ENCODE data around the gene TMEM183A. TPM values are rescaled to one million over a fixed set of nuclear protein-coding genes. Genes with fewer than 3 reads are reported as not detected.

The TMEM183A gene
- polyA plus RNA-seq, 2 donors, result 24.2 to 38.6 TPM

- Histone ChIP-seq H3K4me1 (ENCODE audit: control insufficient read depth in 2 of 2, insufficient read depth in 2 of 2, low read length in 1 of 2) (no peaks in the 10 kb centered on the region), H3K4me3 (ENCODE audit: low read depth in 1 of 2, low read length in 2 of 2) (no peak overlapping the region), H3K9me3 (ENCODE audit: control insufficient read depth in 2 of 2, insufficient read depth in 1 of 2, low read depth in 1 of 2, low read length in 1 of 2) (no peaks in the 10 kb centered on the region), H3K27ac (ENCODE audit: low read depth in 2 of 2, low read length in 1 of 2) (no peak overlapping the region), H3K27me3 (ENCODE audit: control insufficient read depth in 1 of 2, insufficient read depth in 2 of 2, low read length in 2 of 2) (no peaks in the 10 kb centered on the region), H3K36me3 (ENCODE audit: control insufficient read depth in 2 of 2, insufficient read depth in 2 of 2, low read length in 1 of 2) (no peaks in the 10 kb centered on the region)
- 69 to 75% methylated on average over 8 of the region's 8 CpGs for WGBS, 2 donors
Observed at GRCh38 chr1:203063287-203063686, 56.1 kb downstream of the TMEM183A start.

GRCh38 chr1:203065191-203065590 lies 58.0 kb downstream of the TMEM183A start:
- Histone ChIP-seq H3K36me3 (ENCODE audit: control insufficient read depth in 2 of 2, insufficient read depth in 2 of 2, low read length in 1 of 2) (no peaks in the 10 kb centered on the region), H3K9me3 (ENCODE audit: control insufficient read depth in 2 of 2, insufficient read depth in 1 of 2, low read depth in 1 of 2, low read length in 1 of 2) (no peaks in the 10 kb centered on the region), H3K27ac (ENCODE audit: low read depth in 2 of 2, low read length in 1 of 2) (no peak overlapping the region), H3K4me3 (ENCODE audit: low read depth in 1 of 2, low read length in 2 of 2) (no peak overlapping the region), H3K4me1 (ENCODE audit: control insufficient read depth in 2 of 2, insufficient read depth in 2 of 2, low read length in 1 of 2) (no peaks in the 10 kb centered on the region), H3K27me3 (ENCODE audit: control insufficient read depth in 1 of 2, insufficient read depth in 2 of 2, low read length in 2 of 2) (no peaks in the 10 kb centered on the region)
- 79 to 86% methylated on average over 7 of the region's 7 CpGs for WGBS, 2 donors

GRCh38 chr1:203065986-203066385 lies 58.8 kb downstream of the TMEM183A start:
- H3K4me1 ChIP-seq (ENCODE audit: control insufficient read depth in 2 of 2, insufficient read depth in 2 of 2, low read length in 1 of 2), result no peaks in the 10 kb centered on the region
- 64 to 82% methylated on average over 2 of the region's 2 CpGs for WGBS, 2 donors

GRCh38 chr1:203066965-203067364 lies 59.8 kb downstream of the TMEM183A start:
- H3K4me1 ChIP-seq (ENCODE audit: control insufficient read depth in 2 of 2, insufficient read depth in 2 of 2, low read length in 1 of 2), result no peaks in the 10 kb centered on the region
- no peaks in the 10 kb centered on the region for H3K9me3 ChIP-seq (ENCODE audit: control insufficient read depth in 2 of 2, insufficient read depth in 1 of 2, low read depth in 1 of 2, low read length in 1 of 2)
- H3K4me3 ChIP-seq (ENCODE audit: low read depth in 1 of 2, low read length in 2 of 2), result no peak overlapping the region
- H3K36me3 ChIP-seq (ENCODE audit: control insufficient read depth in 2 of 2, insufficient read depth in 2 of 2, low read length in 1 of 2), result no peaks in the 10 kb centered on the region
- 92 to 96% methylated on average over 3 of the region's 3 CpGs for WGBS, 2 donors
- H3K27me3 ChIP-seq (ENCODE audit: control insufficient read depth in 1 of 2, insufficient read depth in 2 of 2, low read length in 2 of 2), result no peaks in the 10 kb centered on the region
- no peak overlapping the region for H3K27ac ChIP-seq (ENCODE audit: low read depth in 2 of 2, low read length in 1 of 2)

More at GRCh38 chr1:203065986-203066385, 58.8 kb downstream of the TMEM183A start:
- Histone ChIP-seq H3K27me3 (ENCODE audit: control insufficient read depth in 1 of 2, insufficient read depth in 2 of 2, low read length in 2 of 2) (no peaks in the 10 kb centered on the region), H3K9me3 (ENCODE audit: control insufficient read depth in 2 of 2, insufficient read depth in 1 of 2, low read depth in 1 of 2, low read length in 1 of 2) (no peaks in the 10 kb centered on the region), H3K36me3 (ENCODE audit: control insufficient read depth in 2 of 2, insufficient read depth in 2 of 2, low read length in 1 of 2) (no peaks in the 10 kb centered on the region), H3K27ac (ENCODE audit: low read depth in 2 of 2, low read length in 1 of 2) (no peak overlapping the region), H3K4me3 (ENCODE audit: low read depth in 1 of 2, low read length in 2 of 2) (no peak overlapping the region)

GRCh38 chr1:203069030-203069747 lies 62.0 kb downstream of the TMEM183A start:
- 13 to 28% methylated on average over 4 of the region's 4 CpGs for WGBS, 2 donors
- no peak overlapping the region for H3K4me3 ChIP-seq (ENCODE audit: low read depth in 1 of 2, low read length in 2 of 2)

GRCh38 chr1:203072002-203072602 lies 64.9 kb downstream of the TMEM183A start:
- H3K27ac ChIP-seq (ENCODE audit: low read depth in 2 of 2, low read length in 1 of 2), result no peak overlapping the region
- peaks cover 7% of the 10 kb centered on the region in 2 donors for H3K4me1 ChIP-seq (ENCODE audit: control insufficient read depth in 2 of 2, insufficient read depth in 2 of 2, low read length in 1 of 2)
- WGBS, 2 donors, result 83 to 92% methylated on average over 7 of the region's 7 CpGs
- peaks cover 3 to 8% of the 10 kb centered on the region in 2 donors for H3K27me3 ChIP-seq (ENCODE audit: control insufficient read depth in 1 of 2, insufficient read depth in 2 of 2, low read length in 2 of 2)
- no peaks in the 10 kb centered on the region for H3K9me3 ChIP-seq (ENCODE audit: control insufficient read depth in 2 of 2, insufficient read depth in 1 of 2, low read depth in 1 of 2, low read length in 1 of 2)
- H3K4me3 ChIP-seq (ENCODE audit: low read depth in 1 of 2, low read length in 2 of 2), result no peak overlapping the region
- no peaks in the 10 kb centered on the region for H3K36me3 ChIP-seq (ENCODE audit: control insufficient read depth in 2 of 2, insufficient read depth in 2 of 2, low read length in 1 of 2)

More at GRCh38 chr1:203069030-203069747, 62.0 kb downstream of the TMEM183A start:
- Histone ChIP-seq H3K9me3 (ENCODE audit: control insufficient read depth in 2 of 2, insufficient read depth in 1 of 2, low read depth in 1 of 2, low read length in 1 of 2) (no peaks in the 10 kb centered on the region), H3K4me1 (ENCODE audit: control insufficient read depth in 2 of 2, insufficient read depth in 2 of 2, low read length in 1 of 2) (no peaks in the 10 kb centered on the region), H3K36me3 (ENCODE audit: control insufficient read depth in 2 of 2, insufficient read depth in 2 of 2, low read length in 1 of 2) (no peaks in the 10 kb centered on the region), H3K27ac (ENCODE audit: low read depth in 2 of 2, low read length in 1 of 2) (no peak overlapping the region), H3K27me3 (ENCODE audit: control insufficient read depth in 1 of 2, insufficient read depth in 2 of 2, low read length in 2 of 2) (no peaks in the 10 kb centered on the region)

GRCh38 chr1:203072911-203073310 lies 65.7 kb downstream of the TMEM183A start:
- 81 to 82% methylated on average over 3 of the region's 3 CpGs for WGBS, 2 donors
- Histone ChIP-seq H3K27me3 (ENCODE audit: control insufficient read depth in 1 of 2, insufficient read depth in 2 of 2, low read length in 2 of 2) (peaks cover 3 to 8% of the 10 kb centered on the region in 2 donors), H3K4me1 (ENCODE audit: control insufficient read depth in 2 of 2, insufficient read depth in 2 of 2, low read length in 1 of 2) (peaks cover 7% of the 10 kb centered on the region in 2 donors), H3K9me3 (ENCODE audit: control insufficient read depth in 2 of 2, insufficient read depth in 1 of 2, low read depth in 1 of 2, low read length in 1 of 2) (no peaks in the 10 kb centered on the region), H3K27ac (ENCODE audit: low read depth in 2 of 2, low read length in 1 of 2) (no peak overlapping the region), H3K4me3 (ENCODE audit: low read depth in 1 of 2, low read length in 2 of 2) (no peak overlapping the region), H3K36me3 (ENCODE audit: control insufficient read depth in 2 of 2, insufficient read depth in 2 of 2, low read length in 1 of 2) (no peaks in the 10 kb centered on the region)

GRCh38 chr1:203073469-203073868 lies 66.3 kb downstream of the TMEM183A start:
- Histone ChIP-seq H3K36me3 (ENCODE audit: control insufficient read depth in 2 of 2, insufficient read depth in 2 of 2, low read length in 1 of 2) (no peaks in the 10 kb centered on the region), H3K9me3 (ENCODE audit: control insufficient read depth in 2 of 2, insufficient read depth in 1 of 2, low read depth in 1 of 2, low read length in 1 of 2) (no peaks in the 10 kb centered on the region), H3K27ac (ENCODE audit: low read depth in 2 of 2, low read length in 1 of 2) (no peak overlapping the region), H3K4me1 (ENCODE audit: control insufficient read depth in 2 of 2, insufficient read depth in 2 of 2, low read length in 1 of 2) (peaks cover 7% of the 10 kb centered on the region in 2 donors), H3K27me3 (ENCODE audit: control insufficient read depth in 1 of 2, insufficient read depth in 2 of 2, low read length in 2 of 2) (peaks cover 3 to 8% of the 10 kb centered on the region in 2 donors), H3K4me3 (ENCODE audit: low read depth in 1 of 2, low read length in 2 of 2) (no peak overlapping the region)
- WGBS, 2 donors, result 93 to 96% methylated on average over 2 of the region's 2 CpGs

Measured in esophagus (tissue), 2 donors.